ENCODE measurements around the gene NIBAN1.
A peak's percentile ranks its signal among the peaks of the same experiment; 100 is the strongest.

Gene NIBAN1

DNA sequence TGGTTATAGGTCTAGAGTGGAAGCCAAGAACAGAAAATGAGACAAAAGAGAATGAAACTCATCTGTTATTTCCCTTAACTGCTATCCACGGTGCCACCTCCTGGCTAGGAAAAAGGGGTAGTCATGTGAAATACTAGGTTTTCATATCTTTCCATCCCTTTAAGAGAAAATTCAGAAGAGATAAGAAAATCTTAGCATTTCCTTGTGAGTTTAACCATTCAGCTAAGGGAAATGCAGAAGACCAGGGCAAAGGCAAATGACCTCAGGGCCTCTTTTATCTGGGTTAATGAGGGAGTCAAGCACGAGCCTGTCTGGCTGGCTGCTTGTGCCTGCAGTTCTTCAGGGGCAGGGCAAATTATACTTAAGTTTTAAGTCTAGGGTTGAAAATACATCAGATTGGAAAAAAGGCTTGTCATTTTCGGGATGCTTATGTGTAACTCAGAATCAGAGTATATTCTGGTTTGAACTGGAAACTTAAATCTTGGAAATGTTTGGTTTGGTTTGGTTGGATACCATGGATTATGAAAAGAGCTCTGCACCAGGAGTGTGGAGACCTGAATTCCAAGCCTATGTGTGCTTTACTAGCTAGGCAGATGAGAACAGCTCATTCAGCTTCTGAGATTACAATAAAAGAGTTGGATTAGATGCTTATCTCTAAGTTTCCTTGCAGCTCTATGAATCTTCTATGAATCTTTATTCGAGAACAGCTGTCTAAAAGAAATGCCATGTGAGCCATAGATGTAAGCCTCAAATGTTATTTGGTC, 19.9 kb downstream of the NIBAN1 start:
- no peak overlapping the region for H3K4me3 ChIP-seq (ENCODE audit: control insufficient read depth, low read depth, low read length)
- TF ChIP-seq, protein P1, sequence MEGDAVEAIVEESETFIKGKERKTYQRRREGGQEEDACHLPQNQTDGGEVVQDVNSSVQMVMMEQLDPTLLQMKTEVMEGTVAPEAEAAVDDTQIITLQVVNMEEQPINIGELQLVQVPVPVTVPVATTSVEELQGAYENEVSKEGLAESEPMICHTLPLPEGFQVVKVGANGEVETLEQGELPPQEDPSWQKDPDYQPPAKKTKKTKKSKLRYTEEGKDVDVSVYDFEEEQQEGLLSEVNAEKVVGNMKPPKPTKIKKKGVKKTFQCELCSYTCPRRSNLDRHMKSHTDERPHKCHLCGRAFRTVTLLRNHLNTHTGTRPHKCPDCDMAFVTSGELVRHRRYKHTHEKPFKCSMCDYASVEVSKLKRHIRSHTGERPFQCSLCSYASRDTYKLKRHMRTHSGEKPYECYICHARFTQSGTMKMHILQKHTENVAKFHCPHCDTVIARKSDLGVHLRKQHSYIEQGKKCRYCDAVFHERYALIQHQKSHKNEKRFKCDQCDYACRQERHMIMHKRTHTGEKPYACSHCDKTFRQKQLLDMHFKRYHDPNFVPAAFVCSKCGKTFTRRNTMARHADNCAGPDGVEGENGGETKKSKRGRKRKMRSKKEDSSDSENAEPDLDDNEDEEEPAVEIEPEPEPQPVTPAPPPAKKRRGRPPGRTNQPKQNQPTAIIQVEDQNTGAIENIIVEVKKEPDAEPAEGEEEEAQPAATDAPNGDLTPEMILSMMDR (conservative IDR thresholded peaks at IDR 0.05; ENCODE audit: control insufficient read depth, insufficient read depth, low read depth, low read length) = peak; percentile 12
- DNase-seq (ENCODE audit: low read depth) = peak; percentile 30

- TF ChIP-seq, protein P1 (conservative IDR thresholded peaks at IDR 0.05; ENCODE audit: control insufficient read depth, insufficient read depth, low read depth, low read length) = no peak
- no peak overlapping the region for H3K4me3 ChIP-seq (ENCODE audit: control insufficient read depth, low read depth, low read length)
- DNase-seq (ENCODE audit: low read depth) = peak; percentile 90
Measured at GRCh38 chr1:184953600-184954219, 20.6 kb downstream of the NIBAN1 start.

DNA sequence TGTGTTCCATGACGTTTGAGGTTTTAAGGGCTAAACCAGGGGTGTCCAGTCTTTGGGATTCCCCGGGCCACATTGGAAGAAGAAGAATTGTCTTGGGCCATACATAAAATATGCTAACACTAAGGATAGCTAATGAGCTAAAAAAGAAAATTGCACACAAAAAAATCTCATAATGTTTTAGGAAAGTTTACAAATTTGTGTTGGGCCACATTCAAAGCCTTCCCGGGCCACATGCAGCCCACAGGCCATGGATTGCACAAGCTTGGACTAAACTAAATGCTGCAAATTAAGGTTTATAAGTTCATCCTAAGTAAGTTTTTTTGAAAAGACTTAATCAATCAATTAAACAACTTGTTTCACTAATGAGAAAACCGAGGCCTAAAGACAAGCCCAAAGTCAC, 21.9 kb downstream of the NIBAN1 start:
- no peak overlapping the region for H3K4me3 ChIP-seq (ENCODE audit: control insufficient read depth, low read depth, low read length)
- TF ChIP-seq, protein P1 (conservative IDR thresholded peaks at IDR 0.05; ENCODE audit: control insufficient read depth, insufficient read depth, low read depth, low read length) = no peak
- no peak for DNase-seq (ENCODE audit: low read depth)

DNA sequence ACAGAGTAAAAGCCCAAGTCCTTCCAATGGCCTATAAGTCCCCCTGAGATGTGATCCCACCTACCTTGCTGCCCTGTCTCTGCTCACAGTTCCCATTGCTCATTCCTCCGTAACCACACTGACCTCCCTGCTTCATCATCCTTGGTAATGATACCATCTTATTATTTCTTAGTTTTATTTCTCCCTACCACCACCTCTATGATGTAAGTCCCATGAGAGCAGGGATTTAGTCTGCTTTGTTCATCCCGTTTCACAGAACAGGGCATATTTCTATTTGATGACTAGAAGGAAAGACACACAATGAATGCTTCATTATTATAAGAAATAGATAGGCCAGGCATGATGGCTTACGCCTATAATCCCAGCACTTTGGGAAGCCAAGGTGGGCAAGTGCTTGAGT, 22.5 kb downstream of the NIBAN1 start:
- no peak overlapping the region for H3K4me3 ChIP-seq (ENCODE audit: control insufficient read depth, low read depth, low read length)
- DNase-seq (ENCODE audit: low read depth) = peak; percentile 33
- TF ChIP-seq, protein P1 (conservative IDR thresholded peaks at IDR 0.05; ENCODE audit: control insufficient read depth, insufficient read depth, low read depth, low read length) = no peak

- H3K4me3 ChIP-seq (ENCODE audit: control insufficient read depth, low read depth, low read length) = no peak overlapping the region
- DNase-seq (ENCODE audit: low read depth) = no peak
- TF ChIP-seq, protein P1 (conservative IDR thresholded peaks at IDR 0.05; ENCODE audit: control insufficient read depth, insufficient read depth, low read depth, low read length) = no peak
Measured at GRCh38 chr1:184950906-184951305, 23.4 kb downstream of the NIBAN1 start.

GRCh38 chr1:184950227-184950626, 24.1 kb downstream of the NIBAN1 start:
- DNase-seq (ENCODE audit: low read depth) = no peak
- H3K4me3 ChIP-seq (ENCODE audit: control insufficient read depth, low read depth, low read length) = no peak overlapping the region
- TF ChIP-seq, protein P1 (conservative IDR thresholded peaks at IDR 0.05; ENCODE audit: control insufficient read depth, insufficient read depth, low read depth, low read length) = no peak

Measured in fibroblast of mammary gland (primary cell).